Stimulated activated CD8-positive, alpha-beta memory T cell treated with anti-CD3 and anti-CD28 coated beads, Interleukin-7, amount 100 ng/mL, for 24 hours (primary cell): ENCODE measurements around the gene GALNS.
A peak's percentile ranks its signal among the peaks of the same experiment; 100 is the strongest.
"Not testable (repeated sequence)": the region's sequence is repeated elsewhere in the genome, so short reads cannot be mapped to it uniquely, and the experiment has no call there.

Experiments used
- DNase-seq: peaks from one replicate; pipeline ENCODE4 v3.0.0-alpha.2; 2020; ENCODE audit warnings: low read depth

GALNS gene

GRCh38 chr16:88856828-88857727 lies at the start of gene GALNS, which contains the start of gene TRAPPC2L:
TSS of gene GALNS (minus strand) at chr16:88856947. CDS start at chr16:88856877, 70 bp downstream.
TSS of gene TRAPPC2L (plus strand) at chr16:88857127. CDS start at chr16:88857151, 24 bp downstream.
- DNase-seq = peak; percentile 98

- no peak for DNase-seq
Observed at GRCh38 chr16:88906020-88906419, 49.3 kb upstream of the GALNS start.

GRCh38 chr16:88905563-88905962 lies 48.8 kb upstream of the GALNS start:
- DNase-seq = no peak

GRCh38 chr16:88904676-88905365 lies 48.1 kb upstream of the GALNS start:
- no peak for DNase-seq

GRCh38 chr16:88903267-88903666 lies 46.5 kb upstream of the GALNS start:
- no peak for DNase-seq

DNA sequence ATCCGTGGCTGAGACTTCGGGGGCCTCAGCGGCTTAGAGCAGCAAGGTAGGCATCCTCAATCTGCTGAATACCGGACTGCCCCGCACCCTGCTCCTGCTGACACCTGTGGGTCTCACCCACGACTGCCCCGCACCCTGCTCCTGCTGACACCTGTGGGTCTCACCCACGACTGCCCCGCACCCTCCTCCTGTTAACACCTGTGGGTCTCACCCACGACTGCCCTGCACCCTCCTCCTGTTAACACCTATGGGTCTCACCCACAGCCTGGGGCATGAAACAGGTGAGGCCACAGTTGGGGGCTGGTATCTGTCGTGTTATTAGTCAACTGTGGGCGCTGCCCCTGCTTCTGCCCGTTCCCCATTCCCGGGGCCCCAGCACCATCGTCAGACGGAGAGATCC lies 46.0 kb upstream of the GALNS start:
- DNase-seq = no peak

GRCh38 chr16:88901718-88902337 lies 45.1 kb upstream of the GALNS start:
- no peak for DNase-seq

DNA sequence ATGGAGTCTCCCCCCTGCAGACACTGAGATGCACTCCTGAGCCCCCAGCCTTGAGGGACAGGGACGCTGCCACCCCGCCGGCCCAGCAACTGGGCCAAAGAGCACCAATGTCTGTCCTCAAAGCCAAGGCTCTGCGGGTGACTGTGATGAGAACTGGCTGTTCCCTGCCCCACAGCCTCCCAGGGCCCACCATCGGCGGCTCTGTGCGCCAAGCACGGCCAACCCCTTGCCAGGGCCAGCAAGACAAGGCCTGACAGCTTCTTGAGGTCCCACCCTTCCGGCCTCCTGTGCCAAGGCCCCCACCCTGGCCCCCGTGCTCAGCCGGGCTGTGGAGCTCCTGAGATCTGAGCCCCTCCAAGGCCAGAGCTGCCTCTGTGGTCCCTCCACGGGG lies 43.9 kb upstream of the GALNS start:
- no peak for DNase-seq

DNA sequence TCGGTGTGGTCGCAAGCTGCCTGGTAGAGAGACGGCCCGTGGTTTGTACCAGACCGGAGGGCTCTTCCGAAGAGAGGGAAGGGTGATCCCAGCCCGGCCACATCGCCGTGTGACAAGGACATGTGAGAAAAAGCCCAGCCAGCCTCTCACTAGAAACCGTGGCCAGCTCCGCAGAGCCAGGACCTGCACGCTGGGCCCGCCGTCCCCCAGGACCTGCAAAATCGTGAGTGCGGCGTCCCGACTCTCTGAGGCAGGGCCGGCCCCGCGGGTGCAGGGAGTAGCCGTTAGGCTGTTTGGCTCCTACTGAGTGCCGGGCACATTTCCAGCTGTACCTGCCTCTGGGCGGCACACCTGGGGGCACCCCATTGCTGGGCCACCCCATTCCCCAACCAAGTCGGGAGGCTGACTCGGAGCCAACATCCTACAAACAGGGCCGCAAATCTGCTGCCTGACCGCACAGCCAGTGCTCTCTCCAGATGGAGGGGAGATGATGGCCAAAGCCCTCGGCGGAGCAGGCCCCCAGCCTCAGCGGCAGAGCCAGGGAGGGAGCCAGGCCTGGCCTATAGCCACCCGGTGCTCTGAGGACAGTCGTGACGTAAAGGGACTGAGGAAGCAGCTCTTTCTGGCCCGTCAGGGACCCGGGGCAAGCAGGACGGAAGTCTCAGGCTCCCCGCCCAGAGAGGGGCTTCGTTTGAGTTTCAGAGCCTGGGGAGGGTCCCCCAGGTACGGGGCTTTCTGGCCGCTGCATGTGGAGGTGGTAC lies 43.3 kb upstream of the GALNS start:
- DNase-seq = no peak

DNA sequence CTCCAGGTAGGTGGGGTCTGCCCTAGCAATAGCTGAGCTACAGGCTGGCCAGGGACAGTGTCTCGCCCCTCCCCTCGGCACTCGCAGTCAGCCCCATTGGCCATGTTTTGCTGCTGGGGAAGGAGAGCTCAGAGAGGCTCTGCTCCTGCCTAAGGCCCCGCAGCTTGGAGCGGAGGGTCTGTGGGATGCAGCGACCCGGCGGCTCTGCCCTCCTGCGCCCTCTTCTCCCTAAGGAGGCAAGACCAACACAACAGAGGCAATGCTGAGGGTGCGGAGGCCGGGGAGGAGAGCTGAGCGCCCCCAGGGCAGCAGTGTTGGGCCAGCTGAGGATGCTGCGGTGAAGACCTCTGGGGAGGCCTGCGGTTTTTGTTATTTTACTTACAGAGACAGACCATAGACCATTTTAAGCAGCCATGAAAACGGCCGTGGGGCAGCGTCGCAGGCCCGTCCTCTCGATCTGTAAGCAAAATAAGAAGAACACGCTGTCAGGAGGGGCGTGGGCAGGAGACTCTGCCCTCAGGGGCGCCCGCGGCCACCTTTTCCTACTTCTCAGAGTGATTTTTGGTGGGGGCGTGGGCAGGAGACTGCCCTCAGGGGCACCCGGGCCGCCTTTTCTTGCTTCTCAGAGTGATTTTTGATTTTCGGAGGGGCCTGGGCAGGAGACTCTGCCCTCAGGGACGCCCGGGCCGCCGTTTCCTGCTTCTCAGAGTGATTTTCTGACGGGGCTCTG lies 41.1 kb upstream of the GALNS start:
- no peak for DNase-seq

GRCh38 chr16:88896238-88897070 lies 39.7 kb upstream of the GALNS start:
- no peak for DNase-seq

DNA sequence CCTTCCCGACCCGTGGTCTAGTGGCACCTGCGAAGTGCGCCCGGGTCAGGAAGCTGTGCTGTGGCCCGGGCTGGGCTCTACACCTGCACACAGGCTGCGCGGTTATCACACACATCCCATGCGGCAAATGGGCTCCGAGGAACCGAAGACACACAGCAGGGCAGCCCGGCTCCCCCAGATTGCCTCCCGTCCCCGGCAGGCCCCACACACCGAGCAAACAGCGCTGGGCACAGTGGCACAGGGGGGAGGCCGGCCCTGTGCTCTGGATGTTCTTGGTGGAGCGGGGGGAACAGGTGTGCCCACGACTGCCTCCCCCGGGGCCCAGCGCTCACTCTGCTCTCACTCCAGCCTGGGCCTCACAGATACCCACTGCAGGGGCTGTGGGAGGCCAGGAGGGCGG lies 38.6 kb upstream of the GALNS start:
- DNase-seq = no peak

- no peak for DNase-seq
Observed at GRCh38 chr16:88894681-88895300, 38.0 kb upstream of the GALNS start.

DNA sequence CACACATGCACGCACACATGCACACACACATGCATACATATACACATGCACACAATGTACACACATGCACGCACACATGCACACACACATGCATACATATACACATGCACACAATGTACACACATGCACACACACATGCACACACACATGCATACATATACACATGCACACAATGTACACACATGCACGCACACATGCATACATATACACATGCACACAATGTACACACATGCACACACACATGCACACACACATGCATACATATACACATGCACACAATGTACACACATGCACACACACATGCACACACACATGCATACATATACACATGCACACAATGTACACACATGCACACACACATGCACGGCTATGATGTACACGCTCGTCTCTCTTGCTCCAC lies 37.5 kb upstream of the GALNS start:
- DNase-seq = not testable (repeated sequence)

DNA sequence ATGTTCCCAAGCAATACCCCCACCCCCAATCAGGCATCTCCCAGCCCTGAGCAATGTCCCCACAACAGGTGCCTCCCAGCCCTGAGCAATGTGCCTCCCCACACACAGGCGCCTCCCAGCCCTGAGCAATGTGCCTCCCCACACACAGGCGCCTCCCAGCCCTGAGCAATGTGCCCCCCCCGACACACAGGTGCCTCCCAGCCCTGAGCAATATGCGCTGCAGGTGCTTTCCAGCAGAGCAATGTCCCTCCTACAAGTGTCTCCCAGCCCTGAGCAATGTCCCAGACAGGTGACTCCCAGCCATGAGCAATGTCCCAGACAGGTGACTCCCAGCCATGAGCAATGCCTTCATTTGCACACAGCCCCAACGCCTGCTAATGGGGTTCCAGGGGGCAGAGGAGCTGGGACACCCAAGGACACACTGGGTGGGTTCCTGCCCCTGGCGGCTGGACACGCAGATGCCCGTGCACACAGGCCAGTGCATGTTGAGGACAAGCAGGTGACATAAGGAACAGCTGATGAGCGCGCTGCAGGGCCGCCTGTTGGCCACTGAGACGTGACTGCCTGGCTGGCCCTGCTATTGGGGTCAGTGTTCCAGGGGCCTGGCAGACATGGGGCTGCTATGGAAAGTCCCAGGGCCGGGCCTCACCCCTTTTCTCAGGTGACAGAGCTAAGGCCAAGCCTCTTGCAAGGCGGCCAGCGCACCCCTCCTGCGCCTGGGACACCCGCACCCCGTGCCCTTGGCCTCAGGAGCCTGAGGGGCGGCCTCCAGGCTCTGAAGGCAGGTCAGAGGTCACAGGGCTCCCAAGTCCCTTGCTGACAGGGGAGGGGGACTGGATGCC lies 36.6 kb upstream of the GALNS start:
- no peak for DNase-seq

DNA sequence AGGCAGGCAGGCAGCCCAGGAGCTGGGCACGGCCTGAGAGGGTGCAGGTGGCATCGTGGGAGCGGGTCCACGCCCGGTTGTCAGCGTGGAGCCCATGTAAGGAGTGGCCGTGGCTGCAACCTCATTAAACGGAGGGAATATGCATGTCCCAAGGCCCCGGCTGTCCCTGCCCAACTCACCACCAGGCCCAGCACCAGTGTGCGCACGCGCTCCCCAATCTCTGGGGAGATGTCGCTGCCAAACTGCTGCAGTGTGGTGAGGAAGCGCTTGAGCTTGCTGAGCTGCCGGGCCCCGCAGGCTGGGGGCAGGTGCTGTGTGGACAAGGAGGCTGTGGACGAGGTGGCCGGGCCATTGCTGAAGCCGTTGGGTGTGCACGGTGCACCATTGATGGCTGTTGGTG lies 35.3 kb upstream of the GALNS start:
- no peak for DNase-seq

DNA sequence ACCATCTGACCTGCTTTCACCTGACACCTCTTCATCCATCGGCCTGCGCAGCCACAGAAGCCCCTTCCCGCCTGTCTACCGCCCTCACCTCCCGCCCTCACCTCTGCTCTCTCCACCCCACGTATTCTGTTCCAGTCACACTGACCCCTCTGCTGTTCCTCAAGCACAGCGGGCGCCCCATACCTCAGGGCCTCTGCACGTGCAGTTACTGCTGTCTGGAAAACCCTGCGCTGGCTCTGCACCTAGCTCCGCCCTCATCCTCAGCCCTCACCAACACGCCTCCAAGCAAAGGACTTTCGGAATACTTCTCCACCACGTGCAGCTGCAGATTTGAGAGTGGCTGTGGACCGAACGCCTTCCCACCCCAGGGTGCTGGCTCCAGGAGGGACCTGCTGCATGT lies 34.3 kb upstream of the GALNS start:
- DNase-seq = no peak

- DNase-seq = not testable (repeated sequence)
Observed at GRCh38 chr16:88889702-88890352, 33.1 kb upstream of the GALNS start.
